Measurements from ENCODE around the gene CBLIF. TPM values are rescaled to one million over a fixed set of nuclear protein-coding genes. Genes with fewer than 3 reads are reported as not detected.
A peak's percentile ranks its signal among the peaks of the same experiment; 100 is the strongest.
"Not testable (repeated sequence)": the region's sequence is repeated elsewhere in the genome, so short reads cannot be mapped to it uniquely, and the experiment has no call there.

The CBLIF gene
- total RNA-seq, 8 experiments from 2014 or later, result not detected

DNA sequence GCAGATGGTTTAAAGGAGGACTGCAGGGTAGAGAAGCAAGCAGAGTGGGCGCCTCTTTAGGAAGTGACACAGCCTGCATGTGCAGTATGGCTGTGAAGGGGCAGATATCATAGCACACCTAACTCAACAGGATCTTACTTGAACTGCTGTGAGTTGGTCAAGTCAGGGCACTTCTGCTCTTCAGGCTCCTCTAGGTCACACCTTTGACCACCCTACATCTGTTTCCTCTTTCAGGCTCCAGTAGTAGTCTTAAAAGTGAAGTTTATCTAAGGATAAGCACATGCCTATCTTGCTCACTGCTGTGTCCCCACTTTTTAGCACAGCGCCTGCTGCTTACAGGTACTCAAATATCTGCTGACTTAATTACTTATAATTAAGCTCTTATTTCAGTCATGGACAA is 41.2 kb downstream of the CBLIF start:
- H3K4me3 ChIP-seq, result no peak overlapping the region
- no peak overlapping the region for H3K27ac ChIP-seq
- no peaks in the 10 kb centered on the region for H3K4me1 ChIP-seq (replicated peaks in 1 of 2)
- in situ Hi-C loops (cut with MboI; ENCODE audit: low pct_unique_long_range_greater_than_20kb in 2 of 9, low sequenced_read_pairs in 9 of 9, unreplicated experiment in 9 of 9), result loop anchor here in 4 of 9 experiments (10.0 to 25.0 kb wide), 4 partner anchors 49 to 333 kb away; partner anchors contain the start of gene STX3 (in 1 of the 4)
- 43 to 100% (median 100%) methylated on average over 1 to 2 of the region's 2 CpGs; no CpG with 5 or more reads in 3 of the 10 experiments for WGBS, 10 experiments
- ATAC-seq (replicated peaks in 6 of 8), result no peak

GRCh38 chr11:59802639-59803176 is 42.6 kb downstream of the CBLIF start:
- Histone ChIP-seq H3K4me1 (replicated peaks in 1 of 2) (no peaks in the 10 kb centered on the region), H3K27ac (no peak overlapping the region), H3K4me3 (no peak overlapping the region)
- peak in 7 of 8 experiments; percentile 48 to 88 (median 73) for ATAC-seq (replicated peaks in 6 of 8)
- in situ Hi-C loops (cut with MboI; ENCODE audit: low pct_unique_long_range_greater_than_20kb in 2 of 9, low sequenced_read_pairs in 9 of 9, unreplicated experiment in 9 of 9), result loop anchor here in 4 of 9 experiments (10.0 to 25.0 kb wide), 4 partner anchors 48 to 335 kb away; partner anchors contain the start of gene STX3 (in 1 of the 4)
- 0 to 100% (median 60%) methylated on average over 1 to 4 of the region's 4 CpGs for WGBS, 10 experiments

- no peak overlapping the region for H3K27ac ChIP-seq
- H3K4me3 ChIP-seq, result no peak overlapping the region
- in situ Hi-C loops (cut with MboI; ENCODE audit: low pct_unique_long_range_greater_than_20kb in 2 of 9, low sequenced_read_pairs in 9 of 9, unreplicated experiment in 9 of 9), result loop anchor here in 4 of 9 experiments (10.0 to 25.0 kb wide), 4 partner anchors 47 to 335 kb away; partner anchors contain the start of gene STX3 (in 1 of the 4)
These were observed 43.2 kb downstream of the CBLIF start for GRCh38 chr11:59801981-59802638.

GRCh38 chr11:59801160-59801706 is 44.1 kb downstream of the CBLIF start:
- in situ Hi-C loops (cut with MboI; ENCODE audit: low pct_unique_long_range_greater_than_20kb in 2 of 9, low sequenced_read_pairs in 9 of 9, unreplicated experiment in 9 of 9), result loop anchor here in 4 of 9 experiments (10.0 to 25.0 kb wide), 4 partner anchors 46 to 336 kb away; partner anchors contain the start of gene STX3 (in 1 of the 4)
- no peak overlapping the region for H3K27ac ChIP-seq
- WGBS, 10 experiments, result 80 to 100% (median 94%) methylated on average over 1 to 2 of the region's 2 CpGs; no CpG with 5 or more reads in 3 of the 10 experiments
- ATAC-seq (replicated peaks in 6 of 8), result peak in 1 of 8 experiments; percentile 29
- H3K4me3 ChIP-seq, result no peak overlapping the region
- no peaks in the 10 kb centered on the region for H3K4me1 ChIP-seq (replicated peaks in 1 of 2)

More at GRCh38 chr11:59801981-59802638, 43.2 kb downstream of the CBLIF start:
- WGBS, 10 experiments, result 20 to 82% (median 62%) methylated on average over 1 to 5 of the region's 5 CpGs
- no peaks in the 10 kb centered on the region for H3K4me1 ChIP-seq (replicated peaks in 1 of 2)
- peak in 7 of 8 experiments; percentile 37 to 75 (median 53) for ATAC-seq (replicated peaks in 6 of 8)

DNA sequence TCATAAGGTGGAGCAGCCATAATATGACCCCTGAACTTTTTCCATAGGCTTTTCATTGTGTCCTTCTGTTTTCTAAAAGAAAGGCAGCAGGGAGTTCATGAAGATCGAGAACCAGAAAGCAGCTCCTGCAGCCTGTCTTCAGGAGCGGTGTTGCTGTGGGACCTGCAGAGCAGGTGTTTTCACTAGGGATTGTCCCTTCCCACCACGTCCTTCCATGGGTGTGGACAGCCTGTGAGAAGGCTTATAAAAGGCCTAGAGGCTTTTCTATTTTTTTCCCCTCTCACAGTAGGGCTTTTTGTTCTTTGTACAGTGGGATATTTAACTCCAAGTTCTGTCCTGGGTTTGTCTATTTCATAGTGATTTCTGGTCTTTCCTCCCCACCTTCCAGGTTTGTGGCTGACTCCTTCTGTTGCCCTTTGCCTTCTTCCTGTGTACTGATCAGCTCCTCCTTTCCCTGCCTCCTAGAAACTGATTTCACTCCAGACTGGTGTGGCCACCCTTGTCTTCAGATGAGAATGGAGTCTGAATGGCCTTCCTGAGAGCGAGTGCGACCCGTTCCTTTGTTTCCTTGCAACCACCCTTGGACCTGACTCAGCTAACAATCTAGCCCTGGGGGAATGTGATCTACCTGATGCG is 44.8 kb downstream of the CBLIF start:
- H3K27ac ChIP-seq, result no peak overlapping the region
- in situ Hi-C loops (cut with MboI; ENCODE audit: low pct_unique_long_range_greater_than_20kb in 2 of 9, low sequenced_read_pairs in 9 of 9, unreplicated experiment in 9 of 9), result loop anchor here in 4 of 9 experiments (10.0 to 25.0 kb wide), 4 partner anchors 46 to 337 kb away; partner anchors contain the start of gene STX3 (in 1 of the 4)
- 40 to 100% (median 89%) methylated on average over 1 to 5 of the region's 7 CpGs; no CpG with 5 or more reads in 2 of the 10 experiments for WGBS, 10 experiments
- H3K4me3 ChIP-seq, result no peak overlapping the region
- no peaks in the 10 kb centered on the region for H3K4me1 ChIP-seq (replicated peaks in 1 of 2)
- no peak for ATAC-seq (replicated peaks in 6 of 8)

- H3K4me3 ChIP-seq, result no peak overlapping the region
- no peaks in the 10 kb centered on the region for H3K4me1 ChIP-seq (replicated peaks in 1 of 2)
- ATAC-seq (replicated peaks in 6 of 8), result no peak
- in situ Hi-C loops (cut with MboI; ENCODE audit: low pct_unique_long_range_greater_than_20kb in 2 of 9, low sequenced_read_pairs in 9 of 9, unreplicated experiment in 9 of 9), result no loop called here
- H3K27ac ChIP-seq, result no peak overlapping the region
- 69 to 100% (median 100%) methylated on average over 1 to 3 of the region's 3 CpGs; no CpG with 5 or more reads in 5 of the 10 experiments for WGBS, 10 experiments
These were observed 50.9 kb downstream of the CBLIF start for GRCh38 chr11:59794417-59794816.

DNA sequence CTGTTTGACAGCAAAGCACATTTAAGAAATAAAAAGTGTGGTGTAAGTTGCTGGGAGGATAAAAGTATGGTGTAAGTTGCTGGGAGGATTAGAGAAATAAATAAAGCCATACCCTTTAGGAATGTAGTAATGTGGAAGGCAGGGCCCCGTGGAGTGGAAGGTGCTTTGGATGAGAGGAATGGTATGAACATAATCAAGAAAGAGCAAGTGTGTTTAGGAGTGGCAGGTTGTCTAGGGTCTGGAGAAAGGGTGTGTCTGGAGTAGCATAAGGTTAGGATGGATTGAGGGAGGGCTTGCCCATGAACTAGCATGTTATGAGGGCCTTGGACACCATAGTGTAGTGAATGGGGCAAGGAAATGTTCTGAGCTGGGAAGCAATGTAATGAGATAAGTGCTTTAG is 52.8 kb downstream of the CBLIF start:
- H3K4me3 ChIP-seq, result no peak overlapping the region
- H3K27ac ChIP-seq, result no peak overlapping the region
- no peaks in the 10 kb centered on the region for H3K4me1 ChIP-seq (replicated peaks in 1 of 2)
- ATAC-seq (replicated peaks in 6 of 8), result no peak
- in situ Hi-C loops (cut with MboI; ENCODE audit: low pct_unique_long_range_greater_than_20kb in 2 of 9, low sequenced_read_pairs in 9 of 9, unreplicated experiment in 9 of 9), result no loop called here
- WGBS, 10 experiments, result 0 to 100% (median 66%) methylated on average over 1 of the region's 1 CpG; no CpG with 5 or more reads in 2 of the 10 experiments

- H3K4me1 ChIP-seq (replicated peaks in 1 of 2), result no peaks in the 10 kb centered on the region
- H3K27ac ChIP-seq, result no peak overlapping the region
- no peak overlapping the region for H3K4me3 ChIP-seq
- in situ Hi-C loops (cut with MboI; ENCODE audit: low pct_unique_long_range_greater_than_20kb in 2 of 9, low sequenced_read_pairs in 9 of 9, unreplicated experiment in 9 of 9), result no loop called here
- no peak for ATAC-seq (replicated peaks in 6 of 8)
- WGBS, 10 experiments, result 60 to 100% (median 91%) methylated on average over 1 to 4 of the region's 4 CpGs; no CpG with 5 or more reads in 2 of the 10 experiments
These were observed 53.7 kb downstream of the CBLIF start for GRCh38 chr11:59791639-59792038.

DNA sequence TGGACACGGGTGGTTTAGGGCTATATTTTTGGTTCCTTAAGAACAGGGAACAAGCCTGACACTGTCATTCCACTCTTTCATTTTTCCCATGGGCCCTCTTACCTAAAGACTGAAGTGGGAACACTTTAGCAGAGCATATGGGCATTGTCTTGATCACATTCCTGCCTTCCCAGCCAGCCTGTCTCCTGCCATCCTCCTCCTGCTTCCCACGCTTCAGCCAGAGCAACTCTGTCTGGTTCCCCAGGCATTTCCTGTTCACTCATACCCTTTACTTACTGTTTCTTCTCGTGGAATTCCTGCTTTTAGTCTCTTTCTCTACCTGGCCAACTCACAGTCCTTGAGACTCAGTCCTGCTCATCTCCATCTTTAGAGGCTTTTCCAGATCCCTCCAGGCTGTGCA is 57.5 kb downstream of the CBLIF start:
- in situ Hi-C loops (cut with MboI; ENCODE audit: low pct_unique_long_range_greater_than_20kb in 2 of 9, low sequenced_read_pairs in 9 of 9, unreplicated experiment in 9 of 9), result no loop called here
- Histone ChIP-seq H3K4me3 (no peak overlapping the region), H3K4me1 (replicated peaks in 1 of 2) (no peaks in the 10 kb centered on the region), H3K27ac (no peak overlapping the region)
- 0 to 100% (median 61%) methylated on average over 1 to 3 of the region's 3 CpGs for WGBS, 10 experiments
- ATAC-seq (replicated peaks in 6 of 8), result no peak

GRCh38 chr11:59787255-59787588 is 58.1 kb downstream of the CBLIF start:
- 67 to 100% (median 94%) methylated on average over 1 to 4 of the region's 4 CpGs; no CpG with 5 or more reads in 1 of the 10 experiments for WGBS, 10 experiments
- ATAC-seq (replicated peaks in 6 of 8), result peak in 2 of 8 experiments; percentile 21 to 48
- H3K27ac ChIP-seq, result no peak overlapping the region
- in situ Hi-C loops (cut with MboI; ENCODE audit: low pct_unique_long_range_greater_than_20kb in 2 of 9, low sequenced_read_pairs in 9 of 9, unreplicated experiment in 9 of 9), result no loop called here
- no peaks in the 10 kb centered on the region for H3K4me1 ChIP-seq (replicated peaks in 1 of 2)
- H3K4me3 ChIP-seq, result no peak overlapping the region

DNA sequence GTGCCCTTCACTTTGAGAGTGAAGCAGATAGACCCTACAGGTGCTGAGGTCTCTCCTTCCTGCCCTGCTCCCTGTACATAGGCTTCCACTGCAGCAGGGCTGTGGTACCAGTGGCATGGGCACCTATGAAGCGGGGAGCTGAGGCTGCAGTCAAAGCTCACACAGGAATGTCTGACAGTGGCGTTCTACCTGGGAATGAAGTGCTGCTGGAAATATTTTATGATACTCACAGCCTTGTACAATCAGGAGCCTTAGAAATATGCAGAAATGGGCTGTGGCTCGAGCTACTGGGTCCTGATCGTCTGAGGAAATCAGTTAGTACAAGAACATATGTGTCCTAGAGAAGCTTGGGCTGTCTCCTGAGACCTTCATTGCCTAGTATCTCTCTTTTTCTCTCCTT is 59.5 kb downstream of the CBLIF start:
- WGBS, 10 experiments, result 50 to 100% (median 80%) methylated on average over 1 to 3 of the region's 4 CpGs; no CpG with 5 or more reads in 1 of the 10 experiments
- in situ Hi-C loops (cut with MboI; ENCODE audit: low pct_unique_long_range_greater_than_20kb in 2 of 9, low sequenced_read_pairs in 9 of 9, unreplicated experiment in 9 of 9), result no loop called here
- Histone ChIP-seq H3K4me1 (replicated peaks in 1 of 2) (no peaks in the 10 kb centered on the region), H3K27ac (no peak overlapping the region), H3K4me3 (no peak overlapping the region)
- no peak for ATAC-seq (replicated peaks in 6 of 8)

DNA sequence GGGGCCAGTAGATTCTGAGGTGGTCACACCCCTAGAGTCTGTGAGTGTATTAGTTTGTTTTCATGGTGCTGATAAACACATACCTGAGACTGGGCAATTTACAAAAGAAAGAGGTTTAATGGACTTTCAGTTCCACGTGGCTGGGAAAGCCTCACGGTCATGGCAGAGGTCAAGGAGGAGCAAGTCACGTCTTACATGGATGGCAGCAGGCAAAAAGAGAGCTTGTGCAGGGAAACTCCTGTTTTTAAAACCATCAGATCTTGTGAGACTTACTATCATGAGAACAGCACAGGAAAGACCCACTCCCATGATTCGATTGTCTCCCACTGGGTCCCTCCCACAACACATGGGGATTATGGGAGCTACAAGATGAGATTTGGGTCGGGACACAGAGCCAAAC is 60.9 kb downstream of the CBLIF start:
- H3K4me1 ChIP-seq (replicated peaks in 1 of 2); H3K27ac ChIP-seq; ATAC-seq (replicated peaks in 6 of 8); in situ Hi-C loops (cut with MboI; ENCODE audit: low pct_unique_long_range_greater_than_20kb in 2 of 9, low sequenced_read_pairs in 9 of 9, unreplicated experiment in 9 of 9); H3K4me3 ChIP-seq: not testable (repeated sequence)
- WGBS, 10 experiments, result 28 to 100% (median 86%) methylated on average over 2 to 4 of the region's 5 CpGs; no CpG with 5 or more reads in 6 of the 10 experiments

GRCh38 chr11:59783632-59784090 is 61.6 kb downstream of the CBLIF start:
- Histone ChIP-seq H3K4me1 (replicated peaks in 1 of 2) (no peaks in the 10 kb centered on the region), H3K4me3 (no peak overlapping the region), H3K27ac (no peak overlapping the region)
- no peak for ATAC-seq (replicated peaks in 6 of 8)
- in situ Hi-C loops (cut with MboI; ENCODE audit: low pct_unique_long_range_greater_than_20kb in 2 of 9, low sequenced_read_pairs in 9 of 9, unreplicated experiment in 9 of 9), result no loop called here
- 20 to 100% (median 88%) methylated on average over 1 to 4 of the region's 4 CpGs; no CpG with 5 or more reads in 3 of the 10 experiments for WGBS, 10 experiments
